Measurements from ENCODE around the gene RASD2. TPM values are rescaled to one million over a fixed set of nuclear protein-coding genes. Genes with fewer than 3 reads are reported as not detected.
A peak's percentile ranks its signal among the peaks of the same experiment; 100 is the strongest.
"Not testable (repeated sequence)": the region's sequence is repeated elsewhere in the genome, so short reads cannot be mapped to it uniquely, and the experiment has no call there.

The RASD2 gene
- total RNA-seq = 10 to 100 TPM in 3 of 4 donors, 1 to 10 TPM in 1; 8.5 to 19.7 (median 13.9) TPM

- Histone ChIP-seq H3K27me3 (peaks cover 20% of the 10 kb centered on the region), H3K27ac (peak within 1 kb of the TSS; percentile 65 to 85 (median 75)), H3K4me1 (peaks cover 5 to 30% (median 20%) of the 10 kb centered on the region in 4 donors), H3K36me3 (no peaks in the 10 kb centered on the region), H3K9me3 (no peaks in the 10 kb centered on the region), H3K4me3 (peak within 1 kb of the TSS; percentile 47 to 79 (median 59))
- WGBS, 2 donors (ENCODE audit: low coverage in 1 of 2) = 0% methylated on average over 31 of the region's 49 CpGs; no CpG with 5 or more reads in 1 of the 2 donors
- in situ Hi-C loops (cut with MboI; ENCODE audit: low pct_ligation_motif_present in 1 of 4, low pct_unique_long_range_greater_than_20kb in 1 of 4, low sequenced_read_pairs in 3 of 4) = no loop called here
- TF ChIP-seq POLR2AphosphoS5 (IDR thresholded peaks at IDR 0.05) = peak in 2 of 3 donors; percentile 33 to 44
- TF ChIP-seq CTCF (IDR thresholded peaks at IDR 0.05) = no peak
- TF ChIP-seq POLR2A (IDR thresholded peaks at IDR 0.05) = peak; percentile 33
- no peak for TF ChIP-seq EP300 (IDR thresholded peaks at IDR 0.05; ENCODE audit: low read depth)
- peak; percentile 58 for DNase-seq
- intact Hi-C loops (cut with DNase I; ENCODE audit: low total_unique reads) = loop anchor here (10.0 kb wide), 1 partner anchor 56 kb away; no protein-coding TSS in a partner anchor
Measured at GRCh38 chr22:35540595-35541253, at the start of gene RASD2. Gene RASD2, plus strand, starts transcription at chr22:35540831. Its CDS starts 5,979 bp downstream, at chr22:35546810.

- intact Hi-C loops (cut with DNase I; ENCODE audit: low total_unique reads); H3K4me3 ChIP-seq; H3K4me1 ChIP-seq; H3K27ac ChIP-seq; in situ Hi-C loops (cut with MboI; ENCODE audit: low pct_ligation_motif_present in 1 of 4, low pct_unique_long_range_greater_than_20kb in 1 of 4, low sequenced_read_pairs in 3 of 4); DNase-seq; H3K9me3 ChIP-seq; H3K36me3 ChIP-seq; H3K27me3 ChIP-seq: not testable (repeated sequence)
- 80 to 85% methylated on average over 3 to 7 of the region's 24 CpGs for whole genome bisulfite sequencing, 2 donors (ENCODE audit: low coverage in 1 of 2)
Measured at GRCh38 chr22:35491061-35491907, 49.3 kb upstream of the RASD2 start.

- Histone ChIP-seq H3K36me3 (no peaks in the 10 kb centered on the region), H3K9me3 (no peaks in the 10 kb centered on the region), H3K27ac (no peak overlapping the region), H3K4me1 (no peaks in the 10 kb centered on the region), H3K4me3 (no peak overlapping the region), H3K27me3 (no peaks in the 10 kb centered on the region)
- DNase-seq = no peak
- no peak for TF ChIP-seq EP300 (IDR thresholded peaks at IDR 0.05; ENCODE audit: low read depth)
- TF ChIP-seq POLR2AphosphoS5 (IDR thresholded peaks at IDR 0.05) = no peak
- TF ChIP-seq CTCF (IDR thresholded peaks at IDR 0.05) = no peak
- intact Hi-C loops (cut with DNase I; ENCODE audit: low total_unique reads) = no loop called here
- WGBS, 2 donors (ENCODE audit: low coverage in 1 of 2) = no CpG with 5 or more reads among the region's 3 CpGs
- in situ Hi-C loops (cut with MboI; ENCODE audit: low pct_ligation_motif_present in 1 of 4, low pct_unique_long_range_greater_than_20kb in 1 of 4, low sequenced_read_pairs in 3 of 4) = no loop called here
Measured at GRCh38 chr22:35491908-35492380, 48.7 kb upstream of the RASD2 start.

- TF ChIP-seq POLR2A (IDR thresholded peaks at IDR 0.05) = no peak
- WGBS, 2 donors (ENCODE audit: low coverage in 1 of 2) = 72 to 73% methylated on average over 4 to 5 of the region's 5 CpGs
- Histone ChIP-seq H3K4me3 (no peak overlapping the region), H3K27ac (no peak overlapping the region), H3K4me1 (no peaks in the 10 kb centered on the region), H3K36me3 (no peaks in the 10 kb centered on the region), H3K27me3 (no peaks in the 10 kb centered on the region), H3K9me3 (no peaks in the 10 kb centered on the region)
- DNase-seq = no peak
- intact Hi-C loops (cut with DNase I; ENCODE audit: low total_unique reads) = no loop called here
- in situ Hi-C loops (cut with MboI; ENCODE audit: low pct_ligation_motif_present in 1 of 4, low pct_unique_long_range_greater_than_20kb in 1 of 4, low sequenced_read_pairs in 3 of 4) = no loop called here
Measured at GRCh38 chr22:35493074-35493473, 47.6 kb upstream of the RASD2 start.

GRCh38 chr22:35495711-35496110 lies 44.9 kb upstream of the RASD2 start:
- intact Hi-C loops (cut with DNase I; ENCODE audit: low total_unique reads); in situ Hi-C loops (cut with MboI; ENCODE audit: low pct_ligation_motif_present in 1 of 4, low pct_unique_long_range_greater_than_20kb in 1 of 4, low sequenced_read_pairs in 3 of 4); H3K4me1 ChIP-seq; DNase-seq; H3K4me3 ChIP-seq; H3K36me3 ChIP-seq; H3K9me3 ChIP-seq; H3K27ac ChIP-seq: not testable (repeated sequence)
- WGBS, 2 donors (ENCODE audit: low coverage in 1 of 2) = 94 to 100% methylated on average over 2 to 14 of the region's 14 CpGs
- H3K27me3 ChIP-seq = peaks cover 13% of the 10 kb centered on the region

All from transverse colon (tissue), 4 donors.